HG02973 (cell line): ENCODE results near the gene TTC7B.

Experiments used
- ATAC-seq: cut with Tn5 transposase; IDR thresholded peaks from one replicate; pipeline ENCODE4 v1.9.1; 2021; ENCODE audit warnings: moderate library complexity; ENCODE audit not compliant: unreplicated experiment

TTC7B gene

GRCh38 chr14:90551070-90551704 lies 265.0 kb downstream of the TTC7B start:
- ATAC-seq: no peak

- no peak for ATAC-seq
Measured at GRCh38 chr14:90549794-90550641, 266.2 kb downstream of the TTC7B start.

GRCh38 chr14:90548455-90548854 lies 267.8 kb downstream of the TTC7B start:
- no peak for ATAC-seq

- no peak for ATAC-seq
Measured at GRCh38 chr14:90547968-90548367, 268.3 kb downstream of the TTC7B start.

- ATAC-seq: no peak
Measured at GRCh38 chr14:90547250-90547649, 269.0 kb downstream of the TTC7B start.

- ATAC-seq: no peak
Measured at GRCh38 chr14:90546767-90547166, 269.5 kb downstream of the TTC7B start.

GRCh38 chr14:90545966-90546751 lies 270.1 kb downstream of the TTC7B start:
- no peak for ATAC-seq

- no peak for ATAC-seq
Measured at GRCh38 chr14:90545382-90545781, 270.8 kb downstream of the TTC7B start.

- no peak for ATAC-seq
Measured at GRCh38 chr14:90544971-90545370, 271.3 kb downstream of the TTC7B start.

GRCh38 chr14:90544566-90544965 lies 271.7 kb downstream of the TTC7B start:
- ATAC-seq: no peak

- ATAC-seq: no peak
Measured at GRCh38 chr14:90543876-90544275, 272.4 kb downstream of the TTC7B start.

- ATAC-seq: no peak
Measured at GRCh38 chr14:90541076-90541634, 275.1 kb downstream of the TTC7B start.

GRCh38 chr14:90540437-90540836 lies 275.8 kb downstream of the TTC7B start:
- ATAC-seq: no peak

GRCh38 chr14:90539996-90540395 lies 276.2 kb downstream of the TTC7B start:
- ATAC-seq: no peak

- ATAC-seq: no peak
Measured at GRCh38 chr14:90539496-90539775, 276.8 kb downstream of the TTC7B start.

GRCh38 chr14:90538716-90539495 lies 277.3 kb downstream of the TTC7B start:
- no peak for ATAC-seq

- ATAC-seq: no peak
Measured at GRCh38 chr14:90538095-90538494, 278.1 kb downstream of the TTC7B start.

- no peak for ATAC-seq
Measured at GRCh38 chr14:90536511-90537191, 279.6 kb downstream of the TTC7B start.

GRCh38 chr14:90536092-90536491 lies 280.1 kb downstream of the TTC7B start:
- ATAC-seq: no peak

- no peak for ATAC-seq
Measured at GRCh38 chr14:90535556-90536090, 280.6 kb downstream of the TTC7B start.
